Ishikawa (cell line): ENCODE measurements around the gene PHF3.

Source experiments
- CEBPB ChIP-seq: IDR thresholded peaks from 2 replicates; pipeline ENCODE4 v1.6.1; 2012
- CREB1 ChIP-seq: IDR thresholded peaks from 2 replicates; pipeline ENCODE4 v1.6.1; 2012; ENCODE audit warnings: low read depth
- EP300 ChIP-seq: IDR thresholded peaks from 2 replicates; pipeline ENCODE4 v1.6.1; 2012; ENCODE audit warnings: borderline replicate concordance
- FOXM1 ChIP-seq: IDR thresholded peaks from 2 replicates; pipeline ENCODE4 v1.6.1; 2012; ENCODE audit warnings: low read depth, borderline replicate concordance
- RAD21 ChIP-seq: IDR thresholded peaks from 2 replicates; pipeline ENCODE4 v1.6.1; 2012; ENCODE audit warnings: low read depth
- REST ChIP-seq: IDR thresholded peaks from 2 replicates; pipeline ENCODE4 v1.6.1; 2012; ENCODE audit warnings: low read depth, mild to moderate bottlenecking
- TAF1 ChIP-seq: IDR thresholded peaks from 2 replicates; pipeline ENCODE4 v1.6.1; 2012; ENCODE audit warnings: low read depth, mild to moderate bottlenecking
- TCF12 ChIP-seq: IDR thresholded peaks from 2 replicates; pipeline ENCODE4 v1.6.1; 2012; ENCODE audit warnings: low read depth
- USF1 ChIP-seq: IDR thresholded peaks from 2 replicates; pipeline ENCODE4 v1.6.1; 2012
- YY1 ChIP-seq: IDR thresholded peaks from 2 replicates; pipeline ENCODE4 v1.6.1; 2012; ENCODE audit warnings: low read depth

GRCh38 chr6:63609231-63609630 lies 26.4 kb upstream of the PHF3 start:
- TF ChIP-seq CEBPB = no peak
- TF ChIP-seq EP300 = no peak
- no peak for TF ChIP-seq USF1
- TF ChIP-seq FOXM1 = no peak
- no peak for TF ChIP-seq TAF1
- TF ChIP-seq CREB1 = no peak
- TF ChIP-seq REST = no peak
- no peak for TF ChIP-seq TCF12
- no peak for TF ChIP-seq RAD21
- no peak for TF ChIP-seq YY1
